Measurements from ENCODE around the gene ACTMAP. TPM values are rescaled to one million over a fixed set of nuclear protein-coding genes. Genes with fewer than 3 reads are reported as not detected.

Gene ACTMAP
- total RNA-seq, 4 donors from 2014 or later = 4.2 to 14.6 (median 6.2) TPM

DNA sequence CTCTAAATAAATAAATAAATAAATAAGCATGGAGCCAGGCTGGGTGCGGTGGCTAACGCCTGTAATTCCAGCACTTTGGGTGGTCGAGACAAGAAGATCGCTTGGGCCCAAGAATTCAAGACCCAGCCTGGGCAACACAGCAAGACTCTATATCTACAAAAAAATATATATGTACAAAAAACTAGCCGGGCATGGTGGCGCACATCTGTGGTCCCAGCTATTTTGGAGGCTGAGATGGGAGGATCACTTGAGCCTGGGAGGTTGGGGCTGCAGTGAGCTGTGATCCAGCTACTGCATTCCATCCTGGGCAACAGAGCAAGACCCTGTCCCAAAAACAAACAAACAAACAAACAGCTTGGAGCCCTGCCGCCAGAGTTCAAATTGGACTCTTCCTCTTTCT is 2.7 kb downstream of the ACTMAP start:
- no peaks in the 10 kb centered on the region for H3K9me3 ChIP-seq
- DNase-seq (no peak), ATAC-seq (no peak)
- no peaks in the 10 kb centered on the region for H3K36me3 ChIP-seq
- peak overlapping the region in 2 of 4 donors; percentile 93 to 94 for H3K27ac ChIP-seq
- no peak overlapping the region for H3K4me3 ChIP-seq
- in situ Hi-C loops (cut with MboI; ENCODE audit: low sequenced_read_pairs in 4 of 4) = no loop called here
- TF ChIP-seq, protein P1, sequence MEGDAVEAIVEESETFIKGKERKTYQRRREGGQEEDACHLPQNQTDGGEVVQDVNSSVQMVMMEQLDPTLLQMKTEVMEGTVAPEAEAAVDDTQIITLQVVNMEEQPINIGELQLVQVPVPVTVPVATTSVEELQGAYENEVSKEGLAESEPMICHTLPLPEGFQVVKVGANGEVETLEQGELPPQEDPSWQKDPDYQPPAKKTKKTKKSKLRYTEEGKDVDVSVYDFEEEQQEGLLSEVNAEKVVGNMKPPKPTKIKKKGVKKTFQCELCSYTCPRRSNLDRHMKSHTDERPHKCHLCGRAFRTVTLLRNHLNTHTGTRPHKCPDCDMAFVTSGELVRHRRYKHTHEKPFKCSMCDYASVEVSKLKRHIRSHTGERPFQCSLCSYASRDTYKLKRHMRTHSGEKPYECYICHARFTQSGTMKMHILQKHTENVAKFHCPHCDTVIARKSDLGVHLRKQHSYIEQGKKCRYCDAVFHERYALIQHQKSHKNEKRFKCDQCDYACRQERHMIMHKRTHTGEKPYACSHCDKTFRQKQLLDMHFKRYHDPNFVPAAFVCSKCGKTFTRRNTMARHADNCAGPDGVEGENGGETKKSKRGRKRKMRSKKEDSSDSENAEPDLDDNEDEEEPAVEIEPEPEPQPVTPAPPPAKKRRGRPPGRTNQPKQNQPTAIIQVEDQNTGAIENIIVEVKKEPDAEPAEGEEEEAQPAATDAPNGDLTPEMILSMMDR (IDR thresholded peaks at IDR 0.05 in 4 of 5, conservative IDR thresholded peaks at IDR 0.05 in 1 of 5) = no peak
- TF ChIP-seq POLR2A (IDR thresholded peaks at IDR 0.05) = no peak
- H3K4me1 ChIP-seq = peaks cover 29 to 30% of the 10 kb centered on the region in 2 donors
- intact Hi-C loops (cut with DNase I; ENCODE audit: low total_unique reads) = no loop called here
- H3K27me3 ChIP-seq = no peaks in the 10 kb centered on the region

DNA sequence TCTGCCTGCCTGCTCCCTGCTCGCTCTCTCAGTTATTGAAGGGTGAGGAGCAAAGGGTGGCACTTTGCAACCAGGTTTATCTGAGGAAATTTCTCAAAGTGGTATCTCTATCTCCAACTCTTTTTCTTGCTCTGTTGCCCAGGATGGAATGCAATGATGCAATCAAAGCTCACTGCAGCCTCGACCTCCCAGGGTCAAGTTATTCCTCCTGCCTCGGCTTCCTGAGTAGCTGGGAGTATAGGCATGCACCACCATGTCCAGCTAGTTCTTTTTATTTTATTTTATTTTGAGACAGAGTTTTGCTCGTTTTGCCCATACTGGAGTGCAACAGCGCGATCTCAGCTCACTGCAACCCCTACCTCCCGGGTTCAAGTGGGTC is 4.9 kb downstream of the ACTMAP start:
- intact Hi-C loops (cut with DNase I; ENCODE audit: low total_unique reads) (no loop called here), in situ Hi-C loops (cut with MboI; ENCODE audit: low sequenced_read_pairs in 4 of 4) (no loop called here)
- TF ChIP-seq, protein P1 (IDR thresholded peaks at IDR 0.05 in 4 of 5, conservative IDR thresholded peaks at IDR 0.05 in 1 of 5) = no peak
- no peak for TF ChIP-seq POLR2A (IDR thresholded peaks at IDR 0.05)
- Histone ChIP-seq H3K27me3 (no peaks in the 10 kb centered on the region), H3K9me3 (no peaks in the 10 kb centered on the region), H3K4me3 (no peak overlapping the region), H3K36me3 (no peaks in the 10 kb centered on the region), H3K27ac (peak overlapping the region in 1 of 4 donors; percentile 22), H3K4me1 (peaks cover 24 to 26% of the 10 kb centered on the region in 2 donors)
- no peak for DNase-seq
- no peak for ATAC-seq

DNA sequence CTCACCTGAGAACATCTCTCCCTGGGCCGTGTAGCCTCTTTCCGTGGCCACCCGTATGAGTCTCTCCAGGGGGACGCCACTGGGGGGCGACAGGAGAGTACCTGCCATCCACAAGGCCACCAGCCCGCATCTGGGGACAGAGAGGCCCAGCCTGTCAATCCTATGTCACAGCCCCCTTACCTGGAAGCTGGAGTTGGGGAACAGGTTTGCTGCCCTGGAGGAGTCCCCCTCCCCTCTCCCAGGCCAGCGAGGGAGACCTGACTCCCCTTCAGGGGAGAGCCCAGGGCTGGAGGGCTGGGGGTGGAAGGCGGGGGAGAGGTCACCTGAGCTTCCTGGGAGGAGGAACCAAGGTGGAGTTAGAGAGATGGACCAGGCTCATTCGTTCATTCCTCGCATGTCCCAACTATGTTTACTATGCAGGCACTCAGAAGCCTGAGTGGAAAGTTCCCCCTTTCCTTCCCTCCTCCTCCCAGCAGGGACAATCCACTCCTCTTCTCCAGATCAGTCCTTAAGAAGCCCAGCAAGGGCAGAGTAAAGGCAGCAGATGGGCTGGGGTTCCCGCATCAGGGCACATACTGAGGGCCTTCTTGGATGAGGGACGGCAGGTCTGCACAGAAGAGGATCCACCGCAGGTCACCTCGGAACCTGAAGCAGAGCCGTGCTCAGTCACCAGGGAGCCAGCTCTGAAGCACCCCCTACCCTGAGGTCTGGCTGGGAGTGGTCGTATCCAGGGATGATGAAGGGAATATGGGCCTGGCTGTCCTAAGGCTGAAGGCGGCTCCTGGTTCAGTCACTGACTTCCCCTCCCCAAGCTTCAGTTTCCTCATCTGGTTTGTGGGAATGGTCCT is 5.5 kb downstream of the ACTMAP start:
- in situ Hi-C loops (cut with MboI; ENCODE audit: low sequenced_read_pairs in 4 of 4) = no loop called here
- peaks cover 25 to 27% of the 10 kb centered on the region in 2 donors for H3K4me1 ChIP-seq
- H3K27me3 ChIP-seq = no peaks in the 10 kb centered on the region
- intact Hi-C loops (cut with DNase I; ENCODE audit: low total_unique reads) = no loop called here
- ATAC-seq (no peak), DNase-seq (no peak)
- TF ChIP-seq, protein P1 (IDR thresholded peaks at IDR 0.05 in 4 of 5, conservative IDR thresholded peaks at IDR 0.05 in 1 of 5) = peak in 2 of 5 experiments; percentile 14 to 20
- TF ChIP-seq POLR2A (IDR thresholded peaks at IDR 0.05) = no peak
- no peak overlapping the region for H3K4me3 ChIP-seq
- H3K36me3 ChIP-seq = peaks cover 0 to 4% of the 10 kb centered on the region in 2 donors
- H3K9me3 ChIP-seq = no peaks in the 10 kb centered on the region
- peak overlapping the region in 1 of 4 donors; percentile 22 for H3K27ac ChIP-seq

DNA sequence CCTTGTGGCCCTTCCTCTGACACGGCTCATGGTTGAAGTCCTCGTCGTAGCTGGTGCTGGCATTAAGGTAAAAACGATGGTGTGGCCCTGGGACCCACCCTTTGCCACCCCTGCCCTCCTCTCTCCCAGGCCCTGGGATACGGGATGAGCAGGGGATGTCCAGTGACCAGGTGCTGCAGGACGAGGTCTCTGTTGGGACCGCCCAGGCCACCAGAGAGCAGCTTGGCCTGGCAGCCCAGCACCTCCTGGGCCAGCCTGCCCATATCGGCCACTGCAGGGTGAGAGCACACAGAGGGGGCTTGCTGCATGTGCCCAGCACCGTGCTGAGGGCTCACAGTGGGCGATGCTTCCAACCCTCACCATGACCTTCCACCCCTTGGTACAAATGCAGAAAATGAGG is 6.4 kb downstream of the ACTMAP start:
- Histone ChIP-seq H3K4me1 (peaks cover 17 to 19% of the 10 kb centered on the region in 2 donors), H3K27ac (no peak overlapping the region), H3K4me3 (no peak overlapping the region), H3K9me3 (no peaks in the 10 kb centered on the region), H3K27me3 (no peaks in the 10 kb centered on the region), H3K36me3 (peaks cover 0 to 11% of the 10 kb centered on the region in 2 donors)
- in situ Hi-C loops (cut with MboI; ENCODE audit: low sequenced_read_pairs in 4 of 4) = no loop called here
- TF ChIP-seq, protein P1 (IDR thresholded peaks at IDR 0.05 in 4 of 5, conservative IDR thresholded peaks at IDR 0.05 in 1 of 5) = no peak
- TF ChIP-seq POLR2A (IDR thresholded peaks at IDR 0.05) = no peak
- ATAC-seq (no peak), DNase-seq (no peak)
- intact Hi-C loops (cut with DNase I; ENCODE audit: low total_unique reads) = no loop called here

Data from gastrocnemius medialis (tissue), 4 donors.